GM23338 (cell line): Measurements from ENCODE around the gene HHATL. TPM values are rescaled to one million over a fixed set of nuclear protein-coding genes. Genes with fewer than 3 reads are reported as not detected.

Source experiments
- ATAC-seq: fragments of 200-7000 bp; cut with Tn5 transposase; 3 replicates; pipeline ENCODE4 v1.9.1; 2020
- DNase-seq: peaks from one replicate; pipeline ENCODE4 v3.0.0-alpha.2; 2015; ENCODE audit warnings: low spot score
- H2AFZ ChIP-seq: fragments of 200-600 bp; sonication (generic); 2 replicates; pipeline ENCODE4 v1.8.0; 2016; ENCODE audit warnings: antibody characterized with exemption, mild to moderate bottlenecking, moderate library complexity
- H3F3A ChIP-seq: fragments of 200-600 bp; sonication (generic); replicated peaks from 2 replicates; pipeline ENCODE4 v1.8.0; 2017; ENCODE audit warnings: antibody characterized with exemption, mixed run types, low read depth
- H3K27ac ChIP-seq: fragments of 200-600 bp; sonication (generic); 2 replicates; pipeline ENCODE4 v1.6.1; 2016; ENCODE audit warnings: low read depth
- H3K27me3 ChIP-seq: fragments of 200-600 bp; sonication (generic); 2 replicates; pipeline ENCODE4 v1.8.0; 2016; ENCODE audit warnings: mild to moderate bottlenecking, mixed run types, moderate library complexity; ENCODE audit not compliant: insufficient read depth
- H3K36me3 ChIP-seq: fragments of 200-600 bp; sonication (generic); 2 replicates; pipeline ENCODE4 v1.8.0; 2016; ENCODE audit warnings: mild to moderate bottlenecking; ENCODE audit not compliant: insufficient read depth
- H3K4me1 ChIP-seq: fragments of 200-600 bp; sonication (generic); 2 replicates; pipeline ENCODE4 v1.8.0; 2016; ENCODE audit warnings: mild to moderate bottlenecking, moderate library complexity; ENCODE audit not compliant: insufficient read depth
- H3K4me2 ChIP-seq: fragments of 200-600 bp; sonication (generic); 2 replicates; pipeline ENCODE4 v1.7.1; 2017; ENCODE audit warnings: mixed run types
- H3K4me3 ChIP-seq: fragments of 200-600 bp; sonication (generic); 2 replicates; pipeline ENCODE4 v1.6.1; 2016; ENCODE audit warnings: mixed run types
- H3K79me2 ChIP-seq: fragments of 200-600 bp; sonication (generic); replicated peaks from 2 replicates; pipeline ENCODE4 v1.8.0; 2017; ENCODE audit warnings: mild to moderate bottlenecking; ENCODE audit not compliant: insufficient read depth
- H3K9me2 ChIP-seq: fragments of 200-600 bp; sonication (generic); 2 replicates; pipeline ENCODE4 v1.8.0; 2017; ENCODE audit not compliant: insufficient read depth
- H4K20me1 ChIP-seq: fragments of 200-600 bp; sonication (generic); replicated peaks from 2 replicates; pipeline ENCODE4 v1.8.0; 2017; ENCODE audit warnings: mild to moderate bottlenecking; ENCODE audit not compliant: insufficient read depth
- H3K27ac Mint-ChIP-seq: 2 replicates; pipeline ENCODE4 v1.8.0; 2020; ENCODE audit warnings: inconsistent platforms, mild to moderate bottlenecking, moderate library complexity, mixed read lengths
- H3K27me3 Mint-ChIP-seq: 3 replicates; pipeline ENCODE4 v1.8.0; 2022; ENCODE audit warnings: low read depth, mild to moderate bottlenecking, moderate library complexity, mixed read lengths, inconsistent platforms; ENCODE audit not compliant: insufficient read depth, poor library complexity
- H3K36me3 Mint-ChIP-seq: 3 replicates; pipeline ENCODE4 v1.8.0; 2021; ENCODE audit warnings: low read depth, mild to moderate bottlenecking, inconsistent platforms, moderate library complexity, mixed read lengths
- H3K4me1 Mint-ChIP-seq: 3 replicates; pipeline ENCODE4 v1.8.0; 2020; ENCODE audit warnings: mild to moderate bottlenecking, inconsistent platforms, mixed read lengths
- H3K4me3 Mint-ChIP-seq: 3 replicates; pipeline ENCODE4 v1.8.0; 2021; ENCODE audit warnings: moderate library complexity, mild to moderate bottlenecking, inconsistent platforms, mixed read lengths
- H3K9me3 Mint-ChIP-seq: 3 replicates; pipeline ENCODE4 v1.8.0; 2020; ENCODE audit warnings: moderate library complexity, mild to moderate bottlenecking, inconsistent platforms, mixed read lengths
- CREB1 ChIP-seq: fragments of 250-450 bp; sonication (Bioruptor Pico); IDR thresholded peaks from 2 replicates; pipeline ENCODE4 v1.5.0; 2020; ENCODE audit warnings: low read depth, mild to moderate bottlenecking, moderate library complexity
- CTCF ChIP-seq, 2 experiments: fragments of 200-600 bp in 1 of 2; sonication (generic) in 1 of 2; conservative IDR thresholded peaks; 2 replicates each; pipeline versions ENCODE4 v1.5.1 to v1.6.1; 2016 to 2017; ENCODE audit warnings: antibody characterized with exemption in 2 of 2, low read depth in 2 of 2, mild to moderate bottlenecking in 2 of 2, moderate library complexity in 1 of 2
- EZH2 ChIP-seq: fragments of 200-600 bp; sonication (generic); IDR thresholded peaks from one replicate; pipeline ENCODE4 v1.8.0; 2017; ENCODE audit warnings: antibody characterized with exemption, mild to moderate bottlenecking, low read depth; ENCODE audit not compliant: unreplicated experiment
- EZH2phosphoT487 ChIP-seq: fragments of 200-600 bp; sonication (generic); IDR thresholded peaks from one replicate; pipeline ENCODE4 v1.8.1; 2018; ENCODE audit warnings: antibody characterized with exemption; ENCODE audit not compliant: unreplicated experiment
- POLR2AphosphoS5 ChIP-seq: IDR thresholded peaks from 2 replicates; pipeline ENCODE4 v1.6.1; 2016; ENCODE audit warnings: antibody characterized with exemption, low read depth
- STAT1 ChIP-seq: IDR thresholded peaks from one replicate; pipeline ENCODE4 v1.6.1; 2016; ENCODE audit warnings: antibody characterized with exemption; ENCODE audit not compliant: unreplicated experiment
- ZNF331 ChIP-seq: fragments of 250-450 bp; sonication (Bioruptor Pico); IDR thresholded peaks from 2 replicates; pipeline ENCODE4 v1.5.0; 2020; ENCODE audit warnings: low read depth, mild to moderate bottlenecking, moderate library complexity
- polyA plus RNA-seq: library from polyadenylated mRNA; unstranded; fragments of >200 nt; fragmentation: Nextera tagmentation; extraction: Ambion mirVana; gene quantifications from 2 replicates; pipeline ENCODE4 v1.2.1, GENCODE V29; 2016
- total RNA-seq: library from RNA; depleted of rRNA; stranded (reverse); fragments of >200 nt; shearing (Covaris generic); gene quantifications from 2 replicates; pipeline ENCODE4 v1.2.3, GENCODE V29; 2014
- TF ChIP-seq, protein P1 (sequence below): fragments of 250-450 bp; sonication (Bioruptor Pico); IDR thresholded peaks from 2 replicates; pipeline ENCODE4 v1.5.0; 2020; ENCODE audit warnings: mild to moderate bottlenecking, moderate library complexity
- TF ChIP-seq, protein P2 (sequence below): IDR thresholded peaks from 2 replicates; pipeline ENCODE4 v1.6.1; 2016; ENCODE audit warnings: antibody characterized with exemption
- TF ChIP-seq, protein P3 (sequence below): IDR thresholded peaks from one replicate; pipeline ENCODE4 v1.6.1; 2018; ENCODE audit warnings: antibody characterized with exemption; ENCODE audit not compliant: unreplicated experiment

Gene HHATL
- total and polyA plus RNA-seq, 2 experiments from 2014 or later = not detected

DNA sequence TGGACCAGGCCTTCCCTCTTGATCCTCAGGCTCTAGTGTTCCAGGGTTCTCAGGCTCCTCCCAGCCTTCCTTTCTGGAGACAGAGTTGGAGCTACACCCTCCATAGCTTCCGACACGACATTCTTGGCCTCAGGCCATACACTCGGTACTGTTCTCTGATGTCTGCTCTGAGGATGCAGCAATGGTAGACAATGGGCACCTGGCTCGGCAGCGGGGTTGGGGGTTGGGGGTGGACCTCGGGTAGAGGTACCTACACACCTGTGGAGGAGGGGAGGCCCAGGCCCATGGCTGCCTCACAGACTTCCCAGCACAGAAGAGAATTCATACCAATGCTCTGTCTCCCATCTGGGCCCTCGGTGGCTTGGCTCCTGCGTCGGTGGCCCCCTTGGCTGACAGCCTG is 49.0 kb upstream of the HHATL start (continued):
- TF ChIP-seq, protein P1, sequence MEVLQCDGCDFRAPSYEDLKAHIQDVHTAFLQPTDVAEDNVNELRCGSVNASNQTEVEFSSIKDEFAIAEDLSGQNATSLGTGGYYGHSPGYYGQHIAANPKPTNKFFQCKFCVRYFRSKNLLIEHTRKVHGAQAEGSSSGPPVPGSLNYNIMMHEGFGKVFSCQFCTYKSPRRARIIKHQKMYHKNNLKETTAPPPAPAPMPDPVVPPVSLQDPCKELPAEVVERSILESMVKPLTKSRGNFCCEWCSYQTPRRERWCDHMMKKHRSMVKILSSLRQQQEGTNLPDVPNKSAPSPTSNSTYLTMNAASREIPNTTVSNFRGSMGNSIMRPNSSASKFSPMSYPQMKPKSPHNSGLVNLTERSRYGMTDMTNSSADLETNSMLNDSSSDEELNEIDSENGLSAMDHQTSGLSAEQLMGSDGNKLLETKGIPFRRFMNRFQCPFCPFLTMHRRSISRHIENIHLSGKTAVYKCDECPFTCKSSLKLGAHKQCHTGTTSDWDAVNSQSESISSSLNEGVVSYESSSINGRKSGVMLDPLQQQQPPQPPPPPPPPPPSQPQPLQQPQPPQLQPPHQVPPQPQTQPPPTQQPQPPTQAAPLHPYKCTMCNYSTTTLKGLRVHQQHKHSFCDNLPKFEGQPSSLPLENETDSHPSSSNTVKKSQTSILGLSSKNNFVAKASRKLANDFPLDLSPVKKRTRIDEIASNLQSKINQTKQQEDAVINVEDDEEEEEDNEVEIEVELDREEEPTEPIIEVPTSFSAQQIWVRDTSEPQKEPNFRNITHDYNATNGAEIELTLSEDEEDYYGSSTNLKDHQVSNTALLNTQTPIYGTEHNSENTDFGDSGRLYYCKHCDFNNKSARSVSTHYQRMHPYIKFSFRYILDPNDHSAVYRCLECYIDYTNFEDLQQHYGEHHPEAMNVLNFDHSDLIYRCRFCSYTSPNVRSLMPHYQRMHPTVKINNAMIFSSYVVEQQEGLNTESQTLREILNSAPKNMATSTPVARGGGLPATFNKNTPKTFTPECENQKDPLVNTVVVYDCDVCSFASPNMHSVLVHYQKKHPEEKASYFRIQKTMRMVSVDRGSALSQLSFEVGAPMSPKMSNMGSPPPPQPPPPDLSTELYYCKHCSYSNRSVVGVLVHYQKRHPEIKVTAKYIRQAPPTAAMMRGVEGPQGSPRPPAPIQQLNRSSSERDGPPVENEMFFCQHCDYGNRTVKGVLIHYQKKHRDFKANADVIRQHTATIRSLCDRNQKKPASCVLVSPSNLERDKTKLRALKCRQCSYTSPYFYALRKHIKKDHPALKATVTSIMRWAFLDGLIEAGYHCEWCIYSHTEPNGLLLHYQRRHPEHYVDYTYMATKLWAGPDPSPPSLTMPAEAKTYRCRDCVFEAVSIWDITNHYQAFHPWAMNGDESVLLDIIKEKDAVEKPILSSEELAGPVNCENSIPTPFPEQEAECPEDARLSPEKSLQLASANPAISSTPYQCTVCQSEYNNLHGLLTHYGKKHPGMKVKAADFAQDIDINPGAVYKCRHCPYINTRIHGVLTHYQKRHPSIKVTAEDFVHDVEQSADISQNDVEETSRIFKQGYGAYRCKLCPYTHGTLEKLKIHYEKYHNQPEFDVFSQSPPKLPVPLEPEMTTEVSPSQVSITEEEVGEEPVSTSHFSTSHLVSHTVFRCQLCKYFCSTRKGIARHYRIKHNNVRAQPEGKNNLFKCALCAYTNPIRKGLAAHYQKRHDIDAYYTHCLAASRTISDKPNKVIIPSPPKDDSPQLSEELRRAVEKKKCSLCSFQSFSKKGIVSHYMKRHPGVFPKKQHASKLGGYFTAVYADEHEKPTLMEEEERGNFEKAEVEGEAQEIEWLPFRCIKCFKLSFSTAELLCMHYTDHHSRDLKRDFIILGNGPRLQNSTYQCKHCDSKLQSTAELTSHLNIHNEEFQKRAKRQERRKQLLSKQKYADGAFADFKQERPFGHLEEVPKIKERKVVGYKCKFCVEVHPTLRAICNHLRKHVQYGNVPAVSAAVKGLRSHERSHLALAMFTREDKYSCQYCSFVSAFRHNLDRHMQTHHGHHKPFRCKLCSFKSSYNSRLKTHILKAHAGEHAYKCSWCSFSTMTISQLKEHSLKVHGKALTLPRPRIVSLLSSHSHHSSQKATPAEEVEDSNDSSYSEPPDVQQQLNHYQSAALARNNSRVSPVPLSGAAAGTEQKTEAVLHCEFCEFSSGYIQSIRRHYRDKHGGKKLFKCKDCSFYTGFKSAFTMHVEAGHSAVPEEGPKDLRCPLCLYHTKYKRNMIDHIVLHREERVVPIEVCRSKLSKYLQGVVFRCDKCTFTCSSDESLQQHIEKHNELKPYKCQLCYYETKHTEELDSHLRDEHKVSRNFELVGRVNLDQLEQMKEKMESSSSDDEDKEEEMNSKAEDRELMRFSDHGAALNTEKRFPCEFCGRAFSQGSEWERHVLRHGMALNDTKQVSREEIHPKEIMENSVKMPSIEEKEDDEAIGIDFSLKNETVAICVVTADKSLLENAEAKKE (CRISPR knock-in tag) = no peak
- TF ChIP-seq EZH2phosphoT487 (no peak), ZNF331 (CRISPR knock-in tag) (no peak), CREB1 (CRISPR knock-in tag) (no peak)
- TF ChIP-seq, protein P2, sequence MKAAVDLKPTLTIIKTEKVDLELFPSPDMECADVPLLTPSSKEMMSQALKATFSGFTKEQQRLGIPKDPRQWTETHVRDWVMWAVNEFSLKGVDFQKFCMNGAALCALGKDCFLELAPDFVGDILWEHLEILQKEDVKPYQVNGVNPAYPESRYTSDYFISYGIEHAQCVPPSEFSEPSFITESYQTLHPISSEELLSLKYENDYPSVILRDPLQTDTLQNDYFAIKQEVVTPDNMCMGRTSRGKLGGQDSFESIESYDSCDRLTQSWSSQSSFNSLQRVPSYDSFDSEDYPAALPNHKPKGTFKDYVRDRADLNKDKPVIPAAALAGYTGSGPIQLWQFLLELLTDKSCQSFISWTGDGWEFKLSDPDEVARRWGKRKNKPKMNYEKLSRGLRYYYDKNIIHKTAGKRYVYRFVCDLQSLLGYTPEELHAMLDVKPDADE = no peak

DNA sequence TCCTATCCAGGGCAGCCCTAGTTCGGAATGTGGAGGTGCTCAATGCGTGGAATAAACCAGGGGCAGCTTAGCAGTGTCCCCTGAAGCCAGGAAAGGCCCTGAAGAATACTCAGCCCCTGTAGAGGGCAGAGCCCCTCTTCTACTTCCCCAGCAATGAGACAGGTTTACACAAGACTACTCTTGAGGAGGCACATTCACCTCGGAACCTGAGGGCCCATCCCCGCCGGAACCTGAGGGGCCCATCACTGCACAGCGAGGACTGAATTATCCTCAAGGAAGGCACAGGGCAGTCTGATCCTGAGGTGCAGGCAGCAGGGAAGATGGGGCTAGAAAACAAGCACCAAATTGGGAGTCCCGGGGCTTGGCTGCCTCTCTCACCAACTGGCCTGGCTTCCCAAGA is 48.2 kb upstream of the HHATL start:
- Histone ChIP-seq H3K4me3 (no peak overlapping the region), H3F3A (no peaks in the 10 kb centered on the region), H2AFZ (no peak overlapping the region), H3K4me1 (no peaks in the 10 kb centered on the region), H3K9me2 (no peaks in the 10 kb centered on the region), H3K36me3 (no peaks in the 10 kb centered on the region), H3K4me2 (no peak overlapping the region), H3K27me3 (no peaks in the 10 kb centered on the region), H4K20me1 (no peaks in the 10 kb centered on the region), H3K27ac (no peak overlapping the region), H3K79me2 (no peaks in the 10 kb centered on the region)
- H3K9me3 Mint-ChIP-seq = no peaks in the 10 kb centered on the region
- H3K27me3 Mint-ChIP-seq = peaks cover 10% of the 10 kb centered on the region
- H3K27ac Mint-ChIP-seq = no peak overlapping the region
- no peak overlapping the region for H3K4me3 Mint-ChIP-seq
- DNase-seq (no peak), ATAC-seq (no peak)
- H3K4me1 Mint-ChIP-seq = peaks cover 18% of the 10 kb centered on the region; the same call in 2 of the 3 replicates
- no peaks in the 10 kb centered on the region for H3K36me3 Mint-ChIP-seq
- TF ChIP-seq STAT1 = no peak
- TF ChIP-seq, protein P3, sequence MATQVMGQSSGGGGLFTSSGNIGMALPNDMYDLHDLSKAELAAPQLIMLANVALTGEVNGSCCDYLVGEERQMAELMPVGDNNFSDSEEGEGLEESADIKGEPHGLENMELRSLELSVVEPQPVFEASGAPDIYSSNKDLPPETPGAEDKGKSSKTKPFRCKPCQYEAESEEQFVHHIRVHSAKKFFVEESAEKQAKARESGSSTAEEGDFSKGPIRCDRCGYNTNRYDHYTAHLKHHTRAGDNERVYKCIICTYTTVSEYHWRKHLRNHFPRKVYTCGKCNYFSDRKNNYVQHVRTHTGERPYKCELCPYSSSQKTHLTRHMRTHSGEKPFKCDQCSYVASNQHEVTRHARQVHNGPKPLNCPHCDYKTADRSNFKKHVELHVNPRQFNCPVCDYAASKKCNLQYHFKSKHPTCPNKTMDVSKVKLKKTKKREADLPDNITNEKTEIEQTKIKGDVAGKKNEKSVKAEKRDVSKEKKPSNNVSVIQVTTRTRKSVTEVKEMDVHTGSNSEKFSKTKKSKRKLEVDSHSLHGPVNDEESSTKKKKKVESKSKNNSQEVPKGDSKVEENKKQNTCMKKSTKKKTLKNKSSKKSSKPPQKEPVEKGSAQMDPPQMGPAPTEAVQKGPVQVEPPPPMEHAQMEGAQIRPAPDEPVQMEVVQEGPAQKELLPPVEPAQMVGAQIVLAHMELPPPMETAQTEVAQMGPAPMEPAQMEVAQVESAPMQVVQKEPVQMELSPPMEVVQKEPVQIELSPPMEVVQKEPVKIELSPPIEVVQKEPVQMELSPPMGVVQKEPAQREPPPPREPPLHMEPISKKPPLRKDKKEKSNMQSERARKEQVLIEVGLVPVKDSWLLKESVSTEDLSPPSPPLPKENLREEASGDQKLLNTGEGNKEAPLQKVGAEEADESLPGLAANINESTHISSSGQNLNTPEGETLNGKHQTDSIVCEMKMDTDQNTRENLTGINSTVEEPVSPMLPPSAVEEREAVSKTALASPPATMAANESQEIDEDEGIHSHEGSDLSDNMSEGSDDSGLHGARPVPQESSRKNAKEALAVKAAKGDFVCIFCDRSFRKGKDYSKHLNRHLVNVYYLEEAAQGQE = no peak
- no peak for TF ChIP-seq EZH2phosphoT487
- TF ChIP-seq POLR2AphosphoS5 = no peak
- TF ChIP-seq CTCF (conservative IDR thresholded peaks at IDR 0.05; ENCODE audit: low read depth in 2 of 2) = no peak
- TF ChIP-seq EZH2 = no peak
